IPS-20b (cell line): ENCODE data around the gene PTPRQ.

Experiments used
- H3K27ac ChIP-seq: one replicate; pipeline ENCODE4 v1.5.1; 2013; ENCODE audit warnings: low read length
- H3K27me3 ChIP-seq: 2 replicates; pipeline ENCODE4 v1.6.1; 2013; ENCODE audit warnings: mild to moderate bottlenecking, low read length, inconsistent platforms; ENCODE audit not compliant: insufficient read depth
- H3K36me3 ChIP-seq: 2 replicates; pipeline ENCODE4 v1.6.1; 2013; ENCODE audit warnings: low read depth, mild to moderate bottlenecking, inconsistent platforms, low read length, moderate library complexity; ENCODE audit not compliant: insufficient read depth
- H3K4me1 ChIP-seq: 2 replicates; pipeline ENCODE4 v1.6.1; 2013; ENCODE audit warnings: mild to moderate bottlenecking, control low read depth, inconsistent platforms, low read length, moderate library complexity; ENCODE audit not compliant: insufficient read depth
- H3K4me3 ChIP-seq: 2 replicates; pipeline ENCODE4 v1.5.1; 2013; ENCODE audit warnings: mild to moderate bottlenecking, low read length, inconsistent platforms
- H3K9ac ChIP-seq: 2 replicates; pipeline ENCODE4 v1.6.1; 2013; ENCODE audit warnings: low read depth, mild to moderate bottlenecking, inconsistent platforms, low read length, moderate library complexity
- H3K9me3 ChIP-seq: 2 replicates; pipeline ENCODE4 v1.6.1; 2013; ENCODE audit warnings: mild to moderate bottlenecking, low read depth, low read length, inconsistent platforms; ENCODE audit not compliant: insufficient read depth

The PTPRQ gene

GRCh38 chr12:80708975-80709328, 264.9 kb downstream of the PTPRQ start:
- peaks cover 15% of the 10 kb centered on the region; the same call in 1 of the 2 replicates for H3K4me1 ChIP-seq
- H3K36me3 ChIP-seq = no peaks in the 10 kb centered on the region
- H3K9me3 ChIP-seq = no peaks in the 10 kb centered on the region
- H3K27ac ChIP-seq = no peak overlapping the region
- peak overlapping the region; percentile 52; the same call in 1 of the 2 replicates for H3K4me3 ChIP-seq
- peaks cover 59% of the 10 kb centered on the region for H3K27me3 ChIP-seq
- no peak overlapping the region for H3K9ac ChIP-seq

GRCh38 chr12:80709811-80710726, 266.0 kb downstream of the PTPRQ start:
- no peak overlapping the region for H3K27ac ChIP-seq
- H3K9ac ChIP-seq = no peak overlapping the region
- H3K27me3 ChIP-seq = peaks cover 59% of the 10 kb centered on the region
- H3K9me3 ChIP-seq = no peaks in the 10 kb centered on the region
- no peaks in the 10 kb centered on the region for H3K36me3 ChIP-seq
- H3K4me3 ChIP-seq = peak overlapping the region; percentile 21; the same call in 1 of the 2 replicates
- H3K4me1 ChIP-seq = peaks cover 24% of the 10 kb centered on the region; the same call in 1 of the 2 replicates

- H3K36me3 ChIP-seq = no peaks in the 10 kb centered on the region
- peaks cover 57% of the 10 kb centered on the region for H3K27me3 ChIP-seq
- H3K27ac ChIP-seq = no peak overlapping the region
- H3K4me3 ChIP-seq = no peak overlapping the region
- H3K9ac ChIP-seq = no peak overlapping the region
- H3K4me1 ChIP-seq = peaks cover 31% of the 10 kb centered on the region
- H3K9me3 ChIP-seq = no peaks in the 10 kb centered on the region
Measured at GRCh38 chr12:80710727-80711449, 266.9 kb downstream of the PTPRQ start.

- peaks cover 35% of the 10 kb centered on the region for H3K4me1 ChIP-seq
- H3K9ac ChIP-seq = no peak overlapping the region
- H3K27ac ChIP-seq = no peak overlapping the region
- no peaks in the 10 kb centered on the region for H3K36me3 ChIP-seq
- H3K9me3 ChIP-seq = no peaks in the 10 kb centered on the region
- peaks cover 54% of the 10 kb centered on the region; the same call in 1 of the 2 replicates for H3K27me3 ChIP-seq
- no peak overlapping the region for H3K4me3 ChIP-seq
Measured at GRCh38 chr12:80711866-80712265, 267.8 kb downstream of the PTPRQ start.

GRCh38 chr12:80712866-80713265, 268.8 kb downstream of the PTPRQ start:
- Histone ChIP-seq H3K9me3 (no peaks in the 10 kb centered on the region), H3K4me1 (peaks cover 35% of the 10 kb centered on the region), H3K36me3 (no peaks in the 10 kb centered on the region), H3K9ac (no peak overlapping the region), H3K4me3 (0 out of 2 replicates have a peak overlapping the region, but pooled peaks have one; percentile 16), H3K27ac (no peak overlapping the region), H3K27me3 (peaks cover 44% of the 10 kb centered on the region; the same call in 1 of the 2 replicates)

GRCh38 chr12:80713419-80713818, 269.4 kb downstream of the PTPRQ start:
- H3K36me3 ChIP-seq = no peaks in the 10 kb centered on the region
- H3K9ac ChIP-seq = peak overlapping the region; percentile 65; the same call in 1 of the 2 replicates
- H3K4me1 ChIP-seq = peaks cover 35% of the 10 kb centered on the region
- H3K9me3 ChIP-seq = no peaks in the 10 kb centered on the region
- H3K27me3 ChIP-seq = peaks cover 39% of the 10 kb centered on the region; the same call in 1 of the 2 replicates
- peak overlapping the region; percentile 62 for H3K4me3 ChIP-seq
- H3K27ac ChIP-seq = peak overlapping the region; percentile 40

- no peaks in the 10 kb centered on the region for H3K36me3 ChIP-seq
- H3K9ac ChIP-seq = peak overlapping the region; percentile 65; the same call in 1 of the 2 replicates
- H3K27ac ChIP-seq = peak overlapping the region; percentile 28
- peaks cover 33% of the 10 kb centered on the region; the same call in 1 of the 2 replicates for H3K27me3 ChIP-seq
- peak overlapping the region; percentile 62 for H3K4me3 ChIP-seq
- H3K9me3 ChIP-seq = no peaks in the 10 kb centered on the region
- peaks cover 33% of the 10 kb centered on the region for H3K4me1 ChIP-seq
Measured at GRCh38 chr12:80714055-80714454, 270.0 kb downstream of the PTPRQ start.

- H3K4me3 ChIP-seq = peak overlapping the region; percentile 62
- no peaks in the 10 kb centered on the region for H3K36me3 ChIP-seq
- no peaks in the 10 kb centered on the region for H3K9me3 ChIP-seq
- peak overlapping the region; percentile 65; the same call in 1 of the 2 replicates for H3K9ac ChIP-seq
- H3K4me1 ChIP-seq = peaks cover 33% of the 10 kb centered on the region
- H3K27ac ChIP-seq = no peak overlapping the region
- peaks cover 25% of the 10 kb centered on the region; the same call in 1 of the 2 replicates for H3K27me3 ChIP-seq
Measured at GRCh38 chr12:80714846-80715245, 270.8 kb downstream of the PTPRQ start.

GRCh38 chr12:80715713-80716249, 271.7 kb downstream of the PTPRQ start:
- Histone ChIP-seq H3K4me3 (peak overlapping the region; percentile 1; the same call in 1 of the 2 replicates), H3K27me3 (peaks cover 20% of the 10 kb centered on the region; the same call in 1 of the 2 replicates), H3K9me3 (no peaks in the 10 kb centered on the region), H3K27ac (no peak overlapping the region), H3K4me1 (peaks cover 30% of the 10 kb centered on the region), H3K36me3 (no peaks in the 10 kb centered on the region), H3K9ac (no peak overlapping the region)

- H3K27ac ChIP-seq = no peak within 1 kb of the TSS
- H3K27me3 ChIP-seq = peaks cover 20% of the 10 kb centered on the region; the same call in 1 of the 2 replicates
Measured at GRCh38 chr12:80716696-80717469, 272.8 kb downstream of the PTPRQ start, which contains the start of gene MYF5. MYF5 (plus strand) TSS chr12:80716912; CDS start chr12:80717064, 152 bp downstream.

More at GRCh38 chr12:80716696-80717469, 272.8 kb downstream of the PTPRQ start, which contains the start of gene MYF5:
- Histone ChIP-seq H3K9ac (no peak within 1 kb of the TSS), H3K36me3 (no peaks in the 10 kb centered on the region), H3K4me3 (peak within 1 kb of the TSS; percentile 1; the same call in 1 of the 2 replicates), H3K9me3 (no peaks in the 10 kb centered on the region), H3K4me1 (peaks cover 28% of the 10 kb centered on the region)
